GM19239 (cell line): ENCODE measurements around the gene ZNF722.
"Not testable (repeated sequence)": the region's sequence is repeated elsewhere in the genome, so short reads cannot be mapped to it uniquely, and the experiment has no call there.

Source experiments
- DNase-seq: peaks from one replicate; pipeline ENCODE4 v3.0.0; 2011; ENCODE audit warnings: low spot score; ENCODE audit not compliant: insufficient read length
- FAIRE-seq: peaks from 2 replicates; lab custom pipeline; 2011; peaks lifted over from hg19 to GRCh38; lab: Jason Lieb, UNC

Gene ZNF722

DNA sequence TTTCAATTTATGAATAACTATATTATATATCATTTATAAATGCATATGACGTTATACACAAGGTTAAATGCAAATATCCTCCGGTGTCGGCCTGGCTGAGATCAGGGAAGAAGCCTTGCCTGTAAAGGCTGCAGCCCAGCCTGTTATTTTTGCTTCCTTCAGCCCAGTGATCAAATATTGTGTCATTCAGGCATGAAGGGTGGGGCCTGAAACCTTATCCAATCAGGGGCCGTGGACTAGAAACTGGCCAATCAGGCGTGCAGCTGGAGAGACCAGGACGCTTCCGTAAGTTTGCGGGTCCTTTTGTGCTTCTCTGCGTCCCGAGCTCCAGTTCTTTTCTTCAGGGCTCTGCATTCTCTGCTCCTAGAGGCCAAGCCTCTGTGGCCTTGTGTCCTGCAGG is at the start of gene ZNF722:
Gene ZNF722 (plus strand): TSS at position 301 of the 400 bp plus-strand sequence. CDS start 113 bp downstream, outside the sequence.
- FAIRE-seq (no peak), DNase-seq (no peak)

DNA sequence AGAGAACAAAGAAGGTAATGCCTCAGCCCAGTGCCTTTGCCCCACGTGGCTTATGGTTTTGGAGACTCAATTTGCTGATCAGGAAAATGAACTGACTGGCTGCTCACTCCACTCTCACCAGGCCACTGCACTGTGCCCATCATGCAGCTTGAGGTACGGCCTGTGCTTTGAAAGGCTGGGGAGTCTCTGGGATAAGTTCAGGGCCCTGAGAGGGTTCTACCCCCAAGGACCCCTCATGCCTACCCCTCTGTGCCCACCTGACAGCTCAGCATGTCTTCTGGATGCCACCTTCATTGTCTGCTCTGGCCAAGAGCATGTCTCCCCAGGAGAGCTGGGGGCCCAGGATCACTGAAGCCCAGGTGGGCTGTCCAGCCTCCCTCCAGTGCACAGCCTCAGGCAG is 45.5 kb upstream of the ZNF722 start:
- FAIRE-seq: no peak

DNA sequence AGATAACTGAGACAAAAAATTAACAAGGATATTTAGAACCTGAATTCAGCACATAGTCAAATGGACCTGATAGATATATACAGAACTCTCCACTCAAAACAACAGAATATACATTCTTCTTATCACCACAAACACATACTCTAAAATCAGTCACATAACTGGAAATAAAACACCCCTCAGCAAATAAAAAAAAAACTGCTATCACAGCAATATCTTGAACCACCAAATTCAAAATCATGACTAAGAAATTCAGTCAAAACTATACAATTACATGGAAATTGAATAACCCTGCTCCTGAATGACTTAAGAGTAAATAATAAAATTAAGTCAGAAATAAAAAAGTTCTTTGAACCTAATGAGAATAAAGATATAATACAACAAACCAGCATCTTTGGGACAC is 30.0 kb upstream of the ZNF722 start:
- DNase-seq (no peak), FAIRE-seq (no peak)

More for the DNA sequence above, 45.5 kb upstream of the ZNF722 start:
- no peak for DNase-seq

DNA sequence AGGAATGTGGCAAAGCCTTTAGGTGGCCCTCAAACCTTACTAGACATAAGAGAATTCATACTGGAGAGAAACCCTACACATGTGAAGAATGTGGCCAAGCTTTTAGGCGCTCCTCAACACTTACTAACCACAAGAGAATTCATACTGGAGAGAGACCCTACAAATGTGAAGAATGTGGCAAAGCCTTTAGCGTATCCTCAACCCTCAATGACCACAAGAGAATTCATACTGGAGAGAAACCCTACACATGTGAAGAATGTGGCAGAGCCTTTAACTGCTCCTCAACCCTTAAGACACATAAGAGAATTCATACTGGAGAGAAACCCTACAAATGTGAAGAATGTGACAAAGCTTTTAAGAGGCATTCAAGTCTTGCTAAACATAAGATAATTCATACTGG is 16.8 kb downstream of the ZNF722 start:
- FAIRE-seq, DNase-seq: not testable (repeated sequence)

DNA sequence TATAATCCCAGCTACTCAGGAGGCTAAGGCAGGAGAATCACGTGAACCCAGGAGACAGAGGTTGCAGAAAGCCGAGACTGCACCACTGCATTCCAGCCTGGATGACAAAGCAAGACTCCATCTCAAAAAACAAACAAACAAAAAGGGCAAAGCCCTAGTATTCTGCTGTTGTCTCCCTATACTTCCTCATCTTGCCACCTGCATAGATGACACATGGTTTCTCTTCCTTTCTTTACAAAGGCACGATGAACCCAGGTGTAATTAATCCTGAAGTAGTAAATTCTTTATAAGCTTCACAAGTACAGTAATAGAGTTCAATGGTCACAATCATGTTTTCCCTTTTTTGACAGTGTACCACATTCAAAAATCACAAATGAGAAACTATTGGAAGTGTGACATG is 36.7 kb downstream of the ZNF722 start:
- FAIRE-seq (no peak), DNase-seq (no peak)

DNA sequence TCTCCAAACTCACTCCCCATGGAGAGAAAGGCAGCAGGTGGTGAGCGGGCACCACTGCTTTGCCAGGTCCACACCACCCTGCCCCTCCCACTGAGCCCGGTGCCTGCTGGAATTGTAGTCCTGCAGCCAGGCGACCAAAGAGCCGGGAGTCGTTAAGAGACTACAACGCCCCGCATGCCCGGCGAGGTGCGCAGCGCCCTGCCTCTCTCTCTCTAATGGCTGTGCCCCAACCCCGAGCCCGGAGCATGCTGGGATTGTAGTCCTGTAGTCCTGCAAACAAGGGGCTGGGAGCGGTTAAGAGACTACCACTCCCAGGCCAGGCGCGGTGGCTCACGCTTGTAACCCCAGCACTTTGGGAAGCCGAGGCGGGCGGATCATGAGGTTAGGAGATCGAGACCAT is 38.4 kb downstream of the ZNF722 start:
- FAIRE-seq: no peak
- DNase-seq: no peak

DNA sequence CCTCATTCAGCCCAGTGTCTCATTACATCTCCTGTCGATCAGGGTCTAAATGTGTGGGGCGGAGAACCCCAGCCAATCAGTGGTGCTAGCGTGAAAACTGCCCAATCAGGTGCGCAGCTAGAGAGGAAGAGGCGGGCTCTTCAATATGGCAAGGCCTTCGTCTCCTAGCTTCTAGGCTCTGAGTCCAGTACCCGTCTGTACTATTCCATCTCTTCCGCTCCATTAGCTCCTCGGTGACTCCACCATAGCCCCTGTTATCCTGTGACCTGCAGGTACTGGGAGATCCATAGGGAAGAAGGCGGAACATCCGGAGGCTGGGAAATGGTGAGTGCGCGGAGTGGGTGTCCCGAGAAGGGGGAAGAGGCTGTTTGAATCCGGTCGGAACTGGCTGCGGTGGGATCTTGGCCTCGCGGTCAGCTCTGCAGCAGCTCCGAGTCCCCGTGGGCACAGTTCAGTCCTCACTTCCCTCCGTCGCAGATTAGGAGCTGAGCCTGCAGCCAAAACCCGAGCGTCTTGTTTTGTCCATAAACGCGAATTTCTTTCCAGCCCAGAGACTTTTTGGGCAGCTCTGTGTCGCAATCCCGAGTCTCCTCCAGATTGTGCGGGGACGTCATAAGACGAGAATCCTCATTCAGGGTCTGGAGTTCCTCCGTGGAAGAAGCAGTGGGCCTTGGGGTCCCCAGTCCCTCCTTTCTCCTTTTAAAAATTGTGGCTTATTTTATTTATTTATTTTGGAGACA is 46.8 kb downstream of the ZNF722 start, which contains the start of gene ZNF727:
Gene ZNF727 (plus strand): TSS at position 134 of the 740 bp plus-strand sequence. CDS start 188 bp downstream, at position 322.
- no peak for DNase-seq

DNA sequence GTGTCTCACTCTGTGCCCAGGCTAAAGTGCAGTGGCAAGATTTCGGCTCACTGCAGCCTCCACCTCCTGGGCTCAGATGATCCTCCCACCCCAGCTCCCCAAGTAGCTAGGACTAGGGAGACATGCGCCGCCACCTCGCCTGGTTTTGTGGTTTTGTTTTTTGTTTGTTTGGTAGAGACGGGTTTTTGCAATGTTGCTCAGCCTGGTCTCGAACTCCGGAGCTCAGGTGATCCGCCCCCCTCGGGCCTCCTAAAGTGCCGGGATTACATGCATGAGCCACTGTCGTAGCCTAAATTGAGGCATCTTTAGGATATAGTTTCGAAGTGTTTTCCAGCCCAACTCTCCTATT is 47.4 kb downstream of the ZNF722 start:
- FAIRE-seq (no peak), DNase-seq (no peak)

More for the DNA sequence above, 46.8 kb downstream of the ZNF722 start, which contains the start of gene ZNF727:
- no peak for FAIRE-seq
